ENCODE results near the gene OR4N2.
"Not testable (repeated sequence)": the region's sequence is repeated elsewhere in the genome, so short reads cannot be mapped to it uniquely, and the experiment has no call there.

Gene OR4N2

DNA sequence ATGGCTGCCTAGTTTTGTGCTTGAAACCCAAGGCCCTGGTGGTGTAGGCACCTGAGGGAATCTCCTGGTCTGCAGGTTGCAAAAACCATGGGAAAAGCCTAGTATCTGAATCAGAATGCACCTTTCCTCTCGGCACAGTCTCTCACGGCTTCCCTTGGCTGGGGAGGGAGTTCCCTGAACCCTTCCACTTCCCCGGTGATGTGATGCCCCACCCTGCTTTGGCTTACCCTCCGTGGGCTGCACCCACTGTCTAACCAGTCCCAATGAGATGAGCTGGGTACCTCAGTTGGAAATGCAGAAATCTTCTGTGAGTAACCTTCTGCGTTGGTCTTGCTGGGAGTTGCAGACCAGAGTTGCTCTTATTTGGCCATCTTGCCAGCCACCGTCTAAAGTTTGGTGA, 17.4 kb downstream of the OR4N2 start:
- H3K79me2 ChIP-seq (ENCODE audit: insufficient read depth, low read length); H3K9ac ChIP-seq (ENCODE audit: low read length); H3K27me3 ChIP-seq (ENCODE audit: low read length); H3K4me3 ChIP-seq (ENCODE audit: insufficient read depth, low read length, poor library complexity, severe bottlenecking); H3K27ac ChIP-seq (ENCODE audit: low read depth, low read length); H3K36me3 ChIP-seq (ENCODE audit: low read length); H3K4me2 ChIP-seq (ENCODE audit: low read depth, low read length, poor library complexity, severe bottlenecking); H3F3A ChIP-seq (ENCODE audit: insufficient read depth); H2AFZ ChIP-seq (ENCODE audit: low read depth, low read length, severe bottlenecking); H4K20me1 ChIP-seq (ENCODE audit: low read depth, low read length); H3K9me2 ChIP-seq (replicated peaks; ENCODE audit: insufficient read depth, low read length); H3K9me3 ChIP-seq (ENCODE audit: insufficient read depth, low read length): not testable (repeated sequence)

DNA sequence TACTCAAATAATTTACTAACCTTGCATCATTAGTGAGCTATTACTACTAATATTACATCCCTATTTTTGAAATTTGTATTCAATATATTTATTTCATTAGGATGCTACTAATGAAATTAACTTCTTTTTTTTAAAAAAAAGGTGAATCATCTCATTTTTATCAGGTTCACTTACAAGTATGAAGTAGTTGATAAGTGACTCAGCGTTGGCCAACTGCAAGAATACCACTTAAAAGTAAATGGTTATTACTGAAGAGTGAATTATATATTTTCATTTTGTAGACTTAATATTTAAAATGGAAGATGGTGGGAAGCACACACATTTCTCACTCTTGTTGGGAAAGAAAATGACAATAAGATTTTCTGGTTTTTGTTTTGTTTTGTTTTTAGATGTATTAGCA, 19.6 kb downstream of the OR4N2 start:
- no peaks in the 10 kb centered on the region for H3K9me2 ChIP-seq (replicated peaks; ENCODE audit: insufficient read depth, low read length)
- H3K27ac ChIP-seq (ENCODE audit: low read depth, low read length), result no peak overlapping the region
- no peaks in the 10 kb centered on the region for H3K36me3 ChIP-seq (ENCODE audit: low read length)
- H3K27me3 ChIP-seq (ENCODE audit: low read length), result no peaks in the 10 kb centered on the region
- no peak overlapping the region for H2AFZ ChIP-seq (ENCODE audit: low read depth, low read length, severe bottlenecking)
- no peaks in the 10 kb centered on the region for H3K9me3 ChIP-seq (ENCODE audit: insufficient read depth, low read length)
- no peak overlapping the region for H3K4me3 ChIP-seq (ENCODE audit: insufficient read depth, low read length, poor library complexity, severe bottlenecking)
- no peaks in the 10 kb centered on the region for H4K20me1 ChIP-seq (ENCODE audit: low read depth, low read length)
- no peak overlapping the region for H3K4me2 ChIP-seq (ENCODE audit: low read depth, low read length, poor library complexity, severe bottlenecking)
- H3K9ac ChIP-seq (ENCODE audit: low read length), result no peak overlapping the region
- H3K79me2 ChIP-seq (ENCODE audit: insufficient read depth, low read length), result no peaks in the 10 kb centered on the region
- no peak for TF ChIP-seq EZH2phosphoT487 (conservative IDR thresholded peaks at IDR 0.05; ENCODE audit: low read length)
- TF ChIP-seq, protein P1, sequence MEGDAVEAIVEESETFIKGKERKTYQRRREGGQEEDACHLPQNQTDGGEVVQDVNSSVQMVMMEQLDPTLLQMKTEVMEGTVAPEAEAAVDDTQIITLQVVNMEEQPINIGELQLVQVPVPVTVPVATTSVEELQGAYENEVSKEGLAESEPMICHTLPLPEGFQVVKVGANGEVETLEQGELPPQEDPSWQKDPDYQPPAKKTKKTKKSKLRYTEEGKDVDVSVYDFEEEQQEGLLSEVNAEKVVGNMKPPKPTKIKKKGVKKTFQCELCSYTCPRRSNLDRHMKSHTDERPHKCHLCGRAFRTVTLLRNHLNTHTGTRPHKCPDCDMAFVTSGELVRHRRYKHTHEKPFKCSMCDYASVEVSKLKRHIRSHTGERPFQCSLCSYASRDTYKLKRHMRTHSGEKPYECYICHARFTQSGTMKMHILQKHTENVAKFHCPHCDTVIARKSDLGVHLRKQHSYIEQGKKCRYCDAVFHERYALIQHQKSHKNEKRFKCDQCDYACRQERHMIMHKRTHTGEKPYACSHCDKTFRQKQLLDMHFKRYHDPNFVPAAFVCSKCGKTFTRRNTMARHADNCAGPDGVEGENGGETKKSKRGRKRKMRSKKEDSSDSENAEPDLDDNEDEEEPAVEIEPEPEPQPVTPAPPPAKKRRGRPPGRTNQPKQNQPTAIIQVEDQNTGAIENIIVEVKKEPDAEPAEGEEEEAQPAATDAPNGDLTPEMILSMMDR (IDR thresholded peaks at IDR 0.05; ENCODE audit: insufficient read depth, low read length, poor library complexity, severe bottlenecking), result no peak
- no peaks in the 10 kb centered on the region for H3F3A ChIP-seq (ENCODE audit: insufficient read depth)

DNA sequence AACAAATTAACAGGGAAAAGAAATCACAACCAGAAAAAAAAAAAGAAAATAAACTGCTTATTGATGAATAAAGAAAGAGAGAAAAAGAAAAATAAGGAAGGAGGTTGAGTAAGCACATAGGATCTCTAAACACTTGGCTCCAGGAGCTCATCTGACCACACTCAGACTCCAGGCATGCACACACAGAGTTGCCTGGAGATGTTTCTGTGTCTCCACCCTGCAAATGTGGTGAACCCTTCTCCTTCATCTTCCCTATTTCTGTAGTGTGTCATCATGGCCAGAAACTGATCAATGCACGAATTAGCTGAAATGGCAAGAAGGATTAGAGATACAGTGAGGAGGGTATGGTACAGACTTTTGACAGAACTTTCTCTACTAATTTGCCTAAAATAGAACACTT, 20.2 kb downstream of the OR4N2 start:
- no peaks in the 10 kb centered on the region for H3K36me3 ChIP-seq (ENCODE audit: low read length)
- no peaks in the 10 kb centered on the region for H3F3A ChIP-seq (ENCODE audit: insufficient read depth)
- H2AFZ ChIP-seq (ENCODE audit: low read depth, low read length, severe bottlenecking), result no peak overlapping the region
- TF ChIP-seq, protein P1 (IDR thresholded peaks at IDR 0.05; ENCODE audit: insufficient read depth, low read length, poor library complexity, severe bottlenecking), result no peak
- no peak for TF ChIP-seq EZH2phosphoT487 (conservative IDR thresholded peaks at IDR 0.05; ENCODE audit: low read length)
- no peak overlapping the region for H3K9ac ChIP-seq (ENCODE audit: low read length)
- H3K9me2 ChIP-seq (replicated peaks; ENCODE audit: insufficient read depth, low read length), result no peaks in the 10 kb centered on the region
- no peak overlapping the region for H3K4me3 ChIP-seq (ENCODE audit: insufficient read depth, low read length, poor library complexity, severe bottlenecking)
- no peaks in the 10 kb centered on the region for H3K79me2 ChIP-seq (ENCODE audit: insufficient read depth, low read length)
- no peak overlapping the region for H3K4me2 ChIP-seq (ENCODE audit: low read depth, low read length, poor library complexity, severe bottlenecking)
- H3K9me3 ChIP-seq (ENCODE audit: insufficient read depth, low read length), result no peaks in the 10 kb centered on the region
- H4K20me1 ChIP-seq (ENCODE audit: low read depth, low read length), result no peaks in the 10 kb centered on the region
- H3K27me3 ChIP-seq (ENCODE audit: low read length), result no peaks in the 10 kb centered on the region
- H3K27ac ChIP-seq (ENCODE audit: low read depth, low read length), result no peak overlapping the region

DNA sequence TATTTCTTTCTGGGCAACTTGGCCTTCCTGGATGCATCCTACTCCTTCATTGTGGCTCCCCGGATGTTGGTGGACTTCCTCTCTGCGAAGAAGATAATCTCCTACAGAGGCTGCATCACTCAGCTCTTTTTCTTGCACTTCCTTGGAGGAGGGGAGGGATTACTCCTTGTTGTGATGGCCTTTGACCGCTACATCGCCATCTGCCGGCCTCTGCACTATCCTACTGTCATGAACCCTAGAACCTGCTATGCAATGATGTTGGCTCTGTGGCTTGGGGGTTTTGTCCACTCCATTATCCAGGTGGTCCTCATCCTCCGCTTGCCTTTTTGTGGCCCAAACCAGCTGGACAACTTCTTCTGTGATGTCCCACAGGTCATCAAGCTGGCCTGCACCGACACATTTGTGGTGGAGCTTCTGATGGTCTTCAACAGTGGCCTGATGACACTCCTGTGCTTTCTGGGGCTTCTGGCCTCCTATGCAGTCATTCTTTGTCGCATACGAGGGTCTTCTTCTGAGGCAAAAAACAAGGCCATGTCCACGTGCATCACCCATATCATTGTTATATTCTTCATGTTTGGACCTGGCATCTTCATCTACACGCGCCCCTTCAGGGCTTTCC, 24.2 kb downstream of the OR4N2 start:
- not testable (repeated sequence) for H3K9me3 ChIP-seq (ENCODE audit: insufficient read depth, low read length); H3K4me2 ChIP-seq (ENCODE audit: low read depth, low read length, poor library complexity, severe bottlenecking); H3K27me3 ChIP-seq (ENCODE audit: low read length); H2AFZ ChIP-seq (ENCODE audit: low read depth, low read length, severe bottlenecking); H3K4me3 ChIP-seq (ENCODE audit: insufficient read depth, low read length, poor library complexity, severe bottlenecking); H3K79me2 ChIP-seq (ENCODE audit: insufficient read depth, low read length); H3K9me2 ChIP-seq (replicated peaks; ENCODE audit: insufficient read depth, low read length); H3K36me3 ChIP-seq (ENCODE audit: low read length); H4K20me1 ChIP-seq (ENCODE audit: low read depth, low read length); H3K27ac ChIP-seq (ENCODE audit: low read depth, low read length); H3K9ac ChIP-seq (ENCODE audit: low read length); H3F3A ChIP-seq (ENCODE audit: insufficient read depth)
